Neutrophil (primary cell): ENCODE results near the gene SYCE3.
"Not testable (repeated sequence)": the region's sequence is repeated elsewhere in the genome, so short reads cannot be mapped to it uniquely, and the experiment has no call there.

Experiments used
- H3K27ac ChIP-seq: fragments of 200-600 bp; sonication (generic); 2 replicates; pipeline ENCODE4 v1.5.1; 2016; ENCODE audit warnings: mild to moderate bottlenecking, moderate library complexity
- H3K27me3 ChIP-seq: fragments of 200-600 bp; sonication (generic); 2 replicates; pipeline ENCODE4 v1.6.0; 2016; ENCODE audit warnings: mild to moderate bottlenecking
- H3K36me3 ChIP-seq: fragments of 200-600 bp; sonication (generic); 2 replicates; pipeline ENCODE4 v1.5.1; 2017
- H3K4me1 ChIP-seq, 2 experiments: fragments of 200-600 bp in 1 of 2; sonication (generic) in 1 of 2; 1 replicate in 1 of 2; 2 replicates in 1 of 2; pipeline versions ENCODE4 v1.5.1 to v1.6.1; 2013 to 2016; ENCODE audit warnings: low read depth in 1 of 2, low read length in 1 of 2, mild to moderate bottlenecking in 1 of 2, moderate library complexity in 1 of 2; ENCODE audit not compliant: control insufficient read depth in 1 of 2, insufficient read depth in 1 of 2
- H3K4me3 ChIP-seq, 2 experiments: fragments of 200-600 bp in 1 of 2; sonication (generic) in 1 of 2; 1 replicate in 1 of 2; 2 replicates in 1 of 2; pipeline ENCODE4 v1.5.1; 2013 to 2016; ENCODE audit warnings: low read depth in 1 of 2, low read length in 1 of 2, mild to moderate bottlenecking in 1 of 2, moderate library complexity in 1 of 2
- H3K9me3 ChIP-seq: fragments of 200-600 bp; sonication (generic); 2 replicates; pipeline ENCODE4 v1.5.1; 2016
- CTCF ChIP-seq: fragments of 200-600 bp; sonication (generic); IDR thresholded peaks from 2 replicates; pipeline ENCODE4 v1.5.1; 2016; ENCODE audit warnings: antibody characterized with exemption

SYCE3 gene

GRCh38 chr22:50609599-50609998 lies 46.9 kb upstream of the SYCE3 start:
- no peak for TF ChIP-seq CTCF
- Histone ChIP-seq H3K4me1 (peaks cover 0 to 3% of the 10 kb centered on the region in 2 experiments), H3K27ac (no peak overlapping the region)

GRCh38 chr22:50608996-50609395 lies 46.3 kb upstream of the SYCE3 start:
- no peak overlapping the region for H3K4me3 ChIP-seq
- no peak for TF ChIP-seq CTCF
- H3K27me3 ChIP-seq, result peaks cover 100% of the 10 kb centered on the region
- peaks cover 0 to 3% of the 10 kb centered on the region in 2 experiments for H3K4me1 ChIP-seq
- H3K9me3 ChIP-seq, result no peaks in the 10 kb centered on the region
- no peaks in the 10 kb centered on the region for H3K36me3 ChIP-seq
- no peak overlapping the region for H3K27ac ChIP-seq

More at GRCh38 chr22:50609599-50609998, 46.9 kb upstream of the SYCE3 start:
- no peak overlapping the region for H3K4me3 ChIP-seq
- H3K27me3 ChIP-seq, result peaks cover 98% of the 10 kb centered on the region
- no peaks in the 10 kb centered on the region for H3K36me3 ChIP-seq
- H3K9me3 ChIP-seq, result no peaks in the 10 kb centered on the region

GRCh38 chr22:50608058-50608840 lies 45.5 kb upstream of the SYCE3 start:
- not testable (repeated sequence) for H3K27ac ChIP-seq, H3K36me3 ChIP-seq, H3K4me1 ChIP-seq, H3K9me3 ChIP-seq, H3K4me3 ChIP-seq
- H3K27me3 ChIP-seq, result peaks cover 100% of the 10 kb centered on the region

DNA sequence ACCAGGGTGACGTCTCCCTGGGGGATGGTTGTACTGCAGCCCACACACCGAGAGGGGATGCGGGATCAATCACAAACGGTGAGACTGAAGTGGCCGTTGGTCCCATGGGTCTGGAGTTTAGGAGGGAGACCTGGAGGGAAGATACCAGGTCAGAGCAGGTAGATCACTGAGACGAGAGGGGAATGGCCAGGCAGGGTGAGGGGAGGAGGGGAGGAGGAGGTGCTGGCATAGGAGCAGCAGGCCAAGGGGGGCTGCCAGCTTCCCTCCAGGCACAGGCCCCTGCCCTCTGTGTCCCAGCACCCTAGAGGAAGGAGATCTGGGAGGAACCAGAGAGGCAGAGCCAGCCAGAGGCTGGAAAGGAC lies 44.9 kb upstream of the SYCE3 start:
- Histone ChIP-seq H3K4me3 (no peak overlapping the region), H3K36me3 (no peaks in the 10 kb centered on the region), H3K27me3 (peaks cover 100% of the 10 kb centered on the region), H3K27ac (no peak overlapping the region), H3K4me1 (no peaks in the 10 kb centered on the region), H3K9me3 (no peaks in the 10 kb centered on the region)
- no peak for TF ChIP-seq CTCF

- TF ChIP-seq CTCF, result no peak
- Histone ChIP-seq H3K9me3 (no peaks in the 10 kb centered on the region), H3K36me3 (no peaks in the 10 kb centered on the region), H3K27ac (no peak overlapping the region), H3K4me1 (no peaks in the 10 kb centered on the region), H3K4me3 (no peak overlapping the region), H3K27me3 (peaks cover 100% of the 10 kb centered on the region)
These were observed 44.4 kb upstream of the SYCE3 start for GRCh38 chr22:50606946-50607658.
